HepG2 (cell line): ENCODE measurements around the gene TNXB. TPM values are rescaled to one million over a fixed set of nuclear protein-coding genes. Genes with fewer than 3 reads are reported as not detected.
A peak's percentile ranks its signal among the peaks of the same experiment; 100 is the strongest.

ENCODE experiments used
- FOXO1 ChIP-seq: sonication (generic); formaldehyde crosslinking; IDR thresholded peaks from 2 replicates; pipeline ENCODE4 v1.4.0; 2020; ENCODE audit warnings: missing genetic modification reagents
- HHEX ChIP-seq: IDR thresholded peaks from 2 replicates; pipeline ENCODE4 v1.6.1; 2016; ENCODE audit warnings: control low read depth
- HNRNPH1 ChIP-seq: fragments of 200-400 bp; formaldehyde crosslinking; optimal IDR thresholded peaks from 2 replicates; pipeline ENCODE3; 2017; ENCODE audit warnings: mild to moderate bottlenecking, low read depth, low read length
- KDM1A ChIP-seq: IDR thresholded peaks from 2 replicates; pipeline ENCODE4 v1.6.1; 2016; ENCODE audit warnings: missing compliant biosample characterization
- MLX ChIP-seq: IDR thresholded peaks from 2 replicates; pipeline ENCODE4 v1.6.1; 2016
- MXD3 ChIP-seq: IDR thresholded peaks from 2 replicates; pipeline ENCODE4 v1.6.1; 2016; ENCODE audit warnings: mild to moderate bottlenecking, missing biosample characterization, missing genetic modification reagents
- RBFOX2 ChIP-seq: fragments of 200-400 bp; formaldehyde crosslinking; IDR thresholded peaks from 2 replicates; pipeline ENCODE4 v1.6.1; 2017; ENCODE audit warnings: low read depth, mild to moderate bottlenecking, low read length
- SAP130 ChIP-seq: IDR thresholded peaks from 2 replicates; pipeline ENCODE4 v1.6.1; 2016; ENCODE audit warnings: low read depth
- SRF ChIP-seq: IDR thresholded peaks from 2 replicates; pipeline ENCODE4 v1.6.1; 2011; ENCODE audit warnings: mild to moderate bottlenecking, low read depth, low read length, moderate library complexity
- THAP9 ChIP-seq: sonication (generic); formaldehyde crosslinking; IDR thresholded peaks from 2 replicates; pipeline ENCODE4; 2020; ENCODE audit warnings: missing genetic modification reagents, mild to moderate bottlenecking, borderline replicate concordance
- ZNF468 ChIP-seq: sonication (generic); formaldehyde crosslinking; IDR thresholded peaks from 2 replicates; pipeline ENCODE4 v1.8.0; 2022; ENCODE audit warnings: mild to moderate bottlenecking, moderate library complexity, missing genetic modification reagents
- ZNF646 ChIP-seq: sonication (generic); formaldehyde crosslinking; IDR thresholded peaks from 2 replicates; pipeline ENCODE4 v1.9.0; 2021; ENCODE audit warnings: mild to moderate bottlenecking, missing genetic modification reagents
- ZNF841 ChIP-seq: sonication (generic); formaldehyde crosslinking; IDR thresholded peaks from 2 replicates; pipeline ENCODE4 v1.8.1; 2023; ENCODE audit warnings: missing genetic modification reagents, borderline replicate concordance
- polyA plus RNA-seq, 8 experiments: library from polyadenylated mRNA; depleted of rRNA in 3 of 8; stranded (reverse) in 7 of 8; unstranded in 1 of 8; fragments of >200 nt; fragmentation: Illumina TruSeq in 4 of 8; extraction: Trizol in 4 of 8; gene quantifications; 2 replicates each; pipeline versions ENCODE4 v1.2.1 to v1.2.3, GENCODE V29; 2011 to 2016; ENCODE audit warnings: low read depth in 4 of 8, missing spikeins in 1 of 8, mixed read lengths in 1 of 8; ENCODE audit not compliant: insufficient read depth in 1 of 8
- total RNA-seq, 5 experiments: library from RNA; depleted of rRNA; stranded (reverse); fragments of >200 nt; fragmentation: Illumina TruSeq; extraction: Trizol; gene quantifications; 2 replicates each; pipeline ENCODE4 v1.2.3, GENCODE V29; 2016; ENCODE audit warnings: low read depth in 1 of 5
- TF ChIP-seq, protein P1 (sequence below): sonication (generic); formaldehyde crosslinking; IDR thresholded peaks from 2 replicates; pipeline ENCODE4 v1.4.0; 2020; ENCODE audit warnings: missing genetic modification reagents
- TF ChIP-seq, protein P2 (sequence below): sonication (generic); formaldehyde crosslinking; IDR thresholded peaks from 2 replicates; pipeline ENCODE4 v1.8.0; 2023; ENCODE audit warnings: mild to moderate bottlenecking, missing genetic modification reagents

TNXB gene
- total and polyA plus RNA-seq, 2 of the 13 experiments (the other 11 are each of a cell fraction or from before 2014, with no cell fraction given), result 1.6 to 2.7 TPM

- no peak for TF ChIP-seq ZNF646 (CRISPR knock-in tag)
- TF ChIP-seq, protein P1, sequence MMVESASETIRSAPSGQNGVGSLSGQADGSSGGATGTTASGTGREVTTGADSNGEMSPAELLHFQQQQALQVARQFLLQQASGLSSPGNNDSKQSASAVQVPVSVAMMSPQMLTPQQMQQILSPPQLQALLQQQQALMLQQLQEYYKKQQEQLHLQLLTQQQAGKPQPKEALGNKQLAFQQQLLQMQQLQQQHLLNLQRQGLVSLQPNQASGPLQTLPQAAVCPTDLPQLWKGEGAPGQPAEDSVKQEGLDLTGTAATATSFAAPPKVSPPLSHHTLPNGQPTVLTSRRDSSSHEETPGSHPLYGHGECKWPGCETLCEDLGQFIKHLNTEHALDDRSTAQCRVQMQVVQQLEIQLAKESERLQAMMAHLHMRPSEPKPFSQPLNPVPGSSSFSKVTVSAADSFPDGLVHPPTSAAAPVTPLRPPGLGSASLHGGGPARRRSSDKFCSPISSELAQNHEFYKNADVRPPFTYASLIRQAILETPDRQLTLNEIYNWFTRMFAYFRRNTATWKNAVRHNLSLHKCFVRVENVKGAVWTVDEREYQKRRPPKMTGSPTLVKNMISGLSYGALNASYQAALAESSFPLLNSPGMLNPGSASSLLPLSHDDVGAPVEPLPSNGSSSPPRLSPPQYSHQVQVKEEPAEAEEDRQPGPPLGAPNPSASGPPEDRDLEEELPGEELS (CRISPR knock-in tag), result no peak
- no peak for TF ChIP-seq KDM1A (CRISPR knock-in tag)
- 0 out of 2 replicates have a peak, but pooled peaks have one; percentile 30 for TF ChIP-seq FOXO1 (CRISPR knock-in tag)
- no peak for TF ChIP-seq HNRNPH1
- no peak for TF ChIP-seq ZNF468
- TF ChIP-seq HHEX (CRISPR knock-in tag), result no peak
- peak; percentile 75 for TF ChIP-seq SAP130 (CRISPR knock-in tag)
- TF ChIP-seq, protein P2, sequence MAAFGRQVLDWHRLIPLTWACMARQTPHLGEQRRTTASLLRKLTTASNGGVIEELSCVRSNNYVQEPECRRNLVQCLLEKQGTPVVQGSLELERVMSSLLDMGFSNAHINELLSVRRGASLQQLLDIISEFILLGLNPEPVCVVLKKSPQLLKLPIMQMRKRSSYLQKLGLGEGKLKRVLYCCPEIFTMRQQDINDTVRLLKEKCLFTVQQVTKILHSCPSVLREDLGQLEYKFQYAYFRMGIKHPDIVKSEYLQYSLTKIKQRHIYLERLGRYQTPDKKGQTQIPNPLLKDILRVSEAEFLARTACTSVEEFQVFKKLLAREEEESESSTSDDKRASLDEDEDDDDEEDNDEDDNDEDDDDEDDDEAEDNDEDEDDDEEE, result no peak
- TF ChIP-seq ZNF841, result no peak
- TF ChIP-seq THAP9 (CRISPR knock-in tag), result no peak
- TF ChIP-seq SRF, result no peak
- no peak for TF ChIP-seq MLX (CRISPR knock-in tag)
- TF ChIP-seq MXD3 (CRISPR knock-in tag), result no peak
- 0 out of 2 replicates have a peak, but pooled peaks have one; percentile 30 for TF ChIP-seq RBFOX2
These were observed 21.3 kb downstream of the TNXB start (continued) for GRCh38 chr6:32087574-32088486.
